Stomach (tissue), 19 donors: Measurements from ENCODE around the gene CYP2R1. TPM values are rescaled to one million over a fixed set of nuclear protein-coding genes. Genes with fewer than 3 reads are reported as not detected.

Experiments
- DNase-seq, 2 donors: peaks; one replicate each; pipeline versions ENCODE4 v3.0.0 to v3.0.0-alpha.2; 2013 to 2019
- H3K27ac ChIP-seq, 5 donors: fragments of 200-600 bp in 4 of 5; sonication (generic) in 4 of 5; one replicate each; pipeline ENCODE4 v1.5.1; 2013 to 2019; ENCODE audit warnings: mild to moderate bottlenecking in 1 of 5, moderate library complexity in 1 of 5
- H3K27me3 ChIP-seq, 3 donors: fragments of 200-600 bp; sonication (generic); one replicate each; pipeline ENCODE4 v1.5.1; 2017 to 2019; ENCODE audit warnings: mixed run types in 1 of 3
- H3K36me3 ChIP-seq, 4 donors: fragments of 200-600 bp; sonication (generic); 1 replicate in 3 of 4; 2 replicates in 1 of 4; pipeline ENCODE4 v1.5.1; 2016 to 2019
- H3K4me1 ChIP-seq, 4 donors: fragments of 200-600 bp; sonication (generic); one replicate each; pipeline ENCODE4 v1.5.1; 2016 to 2019
- H3K4me3 ChIP-seq, 4 donors: fragments of 200-600 bp; sonication (generic) in 3 of 4; one replicate each; pipeline ENCODE4 v1.5.1; 2016 to 2019; ENCODE audit warnings: mild to moderate bottlenecking in 1 of 4
- H3K9me3 ChIP-seq, 4 donors: fragments of 200-600 bp; sonication (generic); one replicate each; pipeline ENCODE4 v1.5.1; 2016 to 2019
- EP300 ChIP-seq: sonication (generic); formaldehyde crosslinking; IDR thresholded peaks from one replicate; pipeline ENCODE4 v1.6.1; 2017; ENCODE audit warnings: antibody characterized with exemption
- POLR2A ChIP-seq, 4 donors: fragments of 450-650 bp; IDR thresholded peaks; one replicate each; pipeline ENCODE4 v1.6.1; 2016; ENCODE audit warnings: antibody characterized with exemption in 4 of 4, control low read depth in 2 of 4, mild to moderate bottlenecking in 1 of 4, moderate library complexity in 1 of 4
- POLR2AphosphoS5 ChIP-seq, 3 donors: sonication (generic); formaldehyde crosslinking; IDR thresholded peaks; one replicate each; pipeline ENCODE4 v1.6.1; 2016; ENCODE audit warnings: antibody characterized with exemption in 3 of 3
- WGBS, 5 donors: extraction: QIAGEN DNeasy Blood & Tissue Kit in 3 of 5; methylation state at CpG; one replicate each; pipeline versions ENCODE4 v1.1.5 to v1.1.7; 2013 to 2018; 5-methylcytosine and 5-hydroxymethylcytosine counted together
- intact Hi-C: fragments of 100-400 bp; cut with DNase I; formaldehyde crosslinking; loops from one replicate; pipeline ENCODE4 v1.15.1; 2023; ENCODE audit warnings: low total_unique reads
- long read RNA-seq, 10 donors: transcript quantifications; one replicate each; lab custom pipeline, GENCODE V29; 2026
- polyA plus RNA-seq, 3 donors: library from polyadenylated mRNA; stranded (reverse); fragments of 200-250 nt; gene quantifications; one replicate each; pipeline ENCODE4 v1.2.3, GENCODE V29; 2013
- total RNA-seq, 5 donors: library from RNA; depleted of rRNA; stranded (reverse); fragments of >200 nt; gene quantifications; one replicate each; pipeline versions ENCODE4 v1.1.0 to v1.2.3, GENCODE V29; 2014 to 2016
- TF ChIP-seq, protein P1 (sequence below), 7 experiments: fragments of 450-650 bp in 4 of 7; fragments of 200-600 bp in 3 of 7; sonication (generic) in 3 of 7; IDR thresholded peaks; one replicate each; pipeline ENCODE4 v1.5.1; 2016 to 2019; ENCODE audit warnings: antibody characterized with exemption in 7 of 7, control low read depth in 2 of 7, mild to moderate bottlenecking in 1 of 7
- donor health status: healthy with polysubstance abuse.
- donor health status: Bipolar disorder and iron deficiency.
- donor health status: healthy.

CYP2R1 gene
- total RNA-seq (100 to 1,000 TPM in 1 of 5 donors, 10 to 100 TPM in 4; 23.2 to 129 (median 38.2) TPM), polyA plus RNA-seq (10 to 100 TPM; 31.2 to 35.1 (median 32.0) TPM)
- long read RNA-seq, donor 1: 0 reads
- long read RNA-seq, donor 2: 0 reads
- long read RNA-seq, donor 3, partial matches to known transcripts: 0 of 2 reads
- long read RNA-seq, donor 3, other reads (novel, unspliced or antisense): 0 of 2 reads
- long read RNA-seq, donor 4: 0 reads
- long read RNA-seq, donor 5, partial matches to known transcripts: 0 of 1 reads
- long read RNA-seq, donor 5, other reads (novel, unspliced or antisense): 0 of 1 reads
- long read RNA-seq, donor 6, partial matches to known transcripts: 0 of 3 reads
- long read RNA-seq, donor 6, other reads (novel, unspliced or antisense): 0 of 3 reads
- long read RNA-seq, donor 7, partial matches to known transcripts: 0 of 1 reads
- long read RNA-seq, donor 7, other reads (novel, unspliced or antisense): 0 of 1 reads
- long read RNA-seq, donor 8: 0 reads
- long read RNA-seq, donor 9, partial matches to known transcripts: 0 of 1 reads
- long read RNA-seq, donor 9, other reads (novel, unspliced or antisense): 0 of 1 reads
- long read RNA-seq, donor 10, partial matches to known transcripts: 0 of 1 reads
- long read RNA-seq, donor 10, other reads (novel, unspliced or antisense): 0 of 1 reads

DNA sequence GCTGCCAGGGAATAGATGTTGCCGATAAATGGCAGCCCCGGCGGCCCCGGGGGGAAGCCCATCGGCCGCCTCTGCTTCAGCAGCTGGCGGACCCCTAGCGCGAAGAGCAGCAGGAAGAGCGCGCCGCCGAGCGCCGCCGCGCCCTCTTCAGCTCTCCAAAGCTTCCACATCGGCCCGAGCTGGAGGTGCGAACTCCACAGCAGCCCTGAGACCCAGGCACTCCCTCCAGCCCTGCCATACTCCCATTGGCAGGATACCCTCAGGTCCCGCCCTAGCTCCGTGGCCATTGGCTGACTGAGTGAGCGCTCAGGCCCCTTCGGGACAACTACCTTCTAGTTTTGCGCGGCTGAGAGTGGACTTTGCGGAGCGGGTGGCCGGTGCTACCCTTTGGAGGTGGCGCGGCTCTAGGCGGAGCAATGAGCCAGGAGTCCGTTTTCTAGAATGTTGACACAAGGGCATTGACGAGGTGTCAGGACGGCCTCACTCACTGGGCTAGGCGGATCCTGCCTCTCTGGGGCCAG, at the start of gene CYP2R1:
TSS of gene CYP2R1 (minus strand) at position 196 of the 521 bp plus-strand sequence. CDS start at position 170, 26 bp downstream.
- Histone ChIP-seq H3K4me3 (peak within 1 kb of the TSS; percentile 65 to 79 (median 74)), H3K9me3 (no peaks in the 10 kb centered on the region), H3K27ac (peak within 1 kb of the TSS; percentile 90 to 96 (median 93)), H3K36me3 (no peaks in the 10 kb centered on the region), H3K27me3 (no peaks in the 10 kb centered on the region), H3K4me1 (peaks cover 12 to 40% (median 26%) of the 10 kb centered on the region in 4 donors)
- no peak for TF ChIP-seq EP300
- peak; percentile 61 to 92 (median 90) for TF ChIP-seq POLR2AphosphoS5 (IDR thresholded peaks at IDR 0.05)
- intact Hi-C loops: no loop called here
- DNase-seq: peak; percentile 97 to 98
- WGBS, 5 donors: 0 to 2% (median 1%) methylated on average over 13 to 36 of the region's 36 CpGs

- 31 to 60% (median 33%) methylated on average over 1 of the region's 1 CpG for WGBS, 5 donors
- intact Hi-C loops: no loop called here
- Histone ChIP-seq H3K9me3 (peaks cover 0 to 7% (median 0%) of the 10 kb centered on the region in 4 donors), H3K27me3 (no peaks in the 10 kb centered on the region), H3K36me3 (no peaks in the 10 kb centered on the region), H3K4me3 (no peak overlapping the region), H3K4me1 (no peaks in the 10 kb centered on the region), H3K27ac (no peak overlapping the region)
- DNase-seq: no peak
- TF ChIP-seq POLR2A (IDR thresholded peaks at IDR 0.05) (no peak), EP300 (no peak), POLR2AphosphoS5 (IDR thresholded peaks at IDR 0.05) (no peak)
- TF ChIP-seq, protein P1, sequence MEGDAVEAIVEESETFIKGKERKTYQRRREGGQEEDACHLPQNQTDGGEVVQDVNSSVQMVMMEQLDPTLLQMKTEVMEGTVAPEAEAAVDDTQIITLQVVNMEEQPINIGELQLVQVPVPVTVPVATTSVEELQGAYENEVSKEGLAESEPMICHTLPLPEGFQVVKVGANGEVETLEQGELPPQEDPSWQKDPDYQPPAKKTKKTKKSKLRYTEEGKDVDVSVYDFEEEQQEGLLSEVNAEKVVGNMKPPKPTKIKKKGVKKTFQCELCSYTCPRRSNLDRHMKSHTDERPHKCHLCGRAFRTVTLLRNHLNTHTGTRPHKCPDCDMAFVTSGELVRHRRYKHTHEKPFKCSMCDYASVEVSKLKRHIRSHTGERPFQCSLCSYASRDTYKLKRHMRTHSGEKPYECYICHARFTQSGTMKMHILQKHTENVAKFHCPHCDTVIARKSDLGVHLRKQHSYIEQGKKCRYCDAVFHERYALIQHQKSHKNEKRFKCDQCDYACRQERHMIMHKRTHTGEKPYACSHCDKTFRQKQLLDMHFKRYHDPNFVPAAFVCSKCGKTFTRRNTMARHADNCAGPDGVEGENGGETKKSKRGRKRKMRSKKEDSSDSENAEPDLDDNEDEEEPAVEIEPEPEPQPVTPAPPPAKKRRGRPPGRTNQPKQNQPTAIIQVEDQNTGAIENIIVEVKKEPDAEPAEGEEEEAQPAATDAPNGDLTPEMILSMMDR (IDR thresholded peaks at IDR 0.05): no peak
These were observed 46.9 kb upstream of the CYP2R1 start for GRCh38 chr11:14938936-14939335.

DNA sequence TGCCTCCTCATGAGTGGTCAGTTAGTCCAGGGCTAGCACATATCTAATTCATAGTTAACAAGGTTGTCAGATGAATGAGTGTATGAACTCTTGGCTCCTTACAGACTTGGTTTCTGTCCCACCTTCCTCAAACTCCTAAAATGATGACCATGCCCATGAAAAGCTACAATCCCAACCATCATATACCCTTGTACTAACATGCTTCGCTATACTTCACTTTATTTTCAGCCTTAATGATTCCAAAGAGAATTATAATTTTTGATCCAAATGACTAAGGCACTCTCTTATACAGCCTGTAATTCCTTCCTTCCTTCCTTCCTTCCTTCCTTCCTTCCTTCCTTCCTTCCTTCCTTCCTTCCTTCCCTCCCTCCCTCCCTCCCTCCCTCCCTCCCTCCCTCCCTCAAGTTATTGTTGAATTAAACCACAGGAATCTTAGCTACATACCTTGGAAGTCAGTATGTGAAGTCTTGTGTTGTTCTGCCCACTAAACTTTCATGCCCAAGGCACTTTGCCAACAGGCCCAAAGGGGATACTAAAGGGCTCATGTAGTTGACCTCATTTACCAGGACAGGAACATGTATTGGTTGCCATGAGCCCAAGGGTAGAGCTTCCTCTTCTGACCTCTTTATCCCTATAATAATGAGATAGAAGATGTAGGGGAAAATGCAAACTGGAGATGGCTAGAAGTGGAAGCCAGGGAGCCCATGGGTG, 42.8 kb upstream of the CYP2R1 start:
- intact Hi-C loops: no loop called here
- no peaks in the 10 kb centered on the region for H3K27me3 ChIP-seq
- H3K4me1 ChIP-seq: no peaks in the 10 kb centered on the region
- H3K36me3 ChIP-seq: no peaks in the 10 kb centered on the region
- peaks cover 0 to 7% (median 0%) of the 10 kb centered on the region in 4 donors for H3K9me3 ChIP-seq
- 43 to 94% (median 89%) methylated on average over 1 of the region's 1 CpG for WGBS, 5 donors
- no peak for DNase-seq
- no peak for TF ChIP-seq POLR2AphosphoS5 (IDR thresholded peaks at IDR 0.05)
- TF ChIP-seq, protein P1 (IDR thresholded peaks at IDR 0.05): no peak
- TF ChIP-seq POLR2A (IDR thresholded peaks at IDR 0.05): no peak
- no peak for TF ChIP-seq EP300
- H3K27ac ChIP-seq: no peak overlapping the region
- H3K4me3 ChIP-seq: no peak overlapping the region

- intact Hi-C loops: no loop called here
- no peak overlapping the region for H3K4me3 ChIP-seq
- TF ChIP-seq EP300 (no peak), POLR2AphosphoS5 (IDR thresholded peaks at IDR 0.05) (no peak), POLR2A (IDR thresholded peaks at IDR 0.05) (no peak)
- TF ChIP-seq, protein P1 (IDR thresholded peaks at IDR 0.05): no peak
- no peaks in the 10 kb centered on the region for H3K27me3 ChIP-seq
- peaks cover 0 to 13% (median 8%) of the 10 kb centered on the region in 4 donors for H3K9me3 ChIP-seq
- H3K4me1 ChIP-seq: no peaks in the 10 kb centered on the region
- H3K27ac ChIP-seq: no peak overlapping the region
- no peak for DNase-seq
- no peaks in the 10 kb centered on the region for H3K36me3 ChIP-seq
These were observed 40.4 kb upstream of the CYP2R1 start for GRCh38 chr11:14932447-14932846.
